H1 (cell line): Measurements from ENCODE around the gene PXDC1. TPM values are rescaled to one million over a fixed set of nuclear protein-coding genes. Genes with fewer than 3 reads are reported as not detected.
A peak's percentile ranks its signal among the peaks of the same experiment; 100 is the strongest.

Source experiments
- CTCF ChIA-PET: fragments of 300-600 bp; sonication (Branson Sonifier 250); formaldehyde crosslinking; loops from one replicate; lab custom pipeline; 2021; ENCODE audit not compliant: partially characterized antibody; lab: Charles Lee
- POLR2A ChIA-PET: fragments of 300-600 bp; sonication (Branson Sonifier 250); formaldehyde crosslinking; loops from one replicate; lab custom pipeline; 2021; ENCODE audit warnings: inconsistent platforms; ENCODE audit not compliant: partially characterized antibody; lab: Charles Lee
- DNase-seq, 2 experiments: peaks; one replicate each; pipeline versions ENCODE4 v3.0.0 to v3.0.0-alpha.2; 2010 to 2022; ENCODE audit warnings: low spot score in 2 of 2, low read depth in 1 of 2, mixed read lengths in 1 of 2
- FAIRE-seq: peaks from 2 replicates; lab custom pipeline; 2011; peaks lifted over from hg19 to GRCh38; lab: Jason Lieb, UNC
- H2AFZ ChIP-seq: 2 replicates; pipeline ENCODE4 v1.8.1; 2012; ENCODE audit warnings: low read length, inconsistent platforms
- H2AK5ac ChIP-seq: 2 replicates; pipeline ENCODE4 v1.6.1; 2013; ENCODE audit warnings: low read depth, low read length
- H2BK120ac ChIP-seq: replicated peaks from 2 replicates; pipeline ENCODE3; 2013; ENCODE audit warnings: low read depth, low read length, inconsistent platforms
- H2BK12ac ChIP-seq: 2 replicates; pipeline ENCODE4 v1.6.1; 2013; ENCODE audit warnings: low read depth, low read length
- H2BK15ac ChIP-seq: 2 replicates; pipeline ENCODE4 v1.6.1; 2013; ENCODE audit warnings: low read length
- H2BK20ac ChIP-seq: 2 replicates; pipeline ENCODE4 v1.6.1; 2013; ENCODE audit warnings: low read length
- H2BK5ac ChIP-seq: 2 replicates; pipeline ENCODE4 v1.6.1; 2013; ENCODE audit warnings: low read depth, low read length
- H3K14ac ChIP-seq: 2 replicates; pipeline ENCODE4 v1.6.1; 2013; ENCODE audit warnings: inconsistent platforms; ENCODE audit not compliant: insufficient read length
- H3K18ac ChIP-seq: 2 replicates; pipeline ENCODE4 v1.6.1; 2013; ENCODE audit warnings: low read length; ENCODE audit errors: extremely low read depth
- H3K23ac ChIP-seq: 2 replicates; pipeline ENCODE4 v1.6.1; 2013; ENCODE audit warnings: inconsistent platforms; ENCODE audit not compliant: insufficient read length
- H3K23me2 ChIP-seq: 2 replicates; pipeline ENCODE4 v1.6.1; 2013; ENCODE audit warnings: low read depth, low read length
- H3K27ac ChIP-seq: 2 replicates; pipeline ENCODE4 v1.6.1; 2011; ENCODE audit warnings: low read depth, low read length, inconsistent platforms
- H3K27me3 ChIP-seq, 4 experiments: replicated peaks in 1 of 4; 1 replicate in 1 of 4; 2 replicates in 3 of 4; pipeline versions ENCODE4 v1.6.1 to v1.8.1; 2011 to 2013; ENCODE audit warnings: low read length in 3 of 4, mild to moderate bottlenecking in 3 of 4, inconsistent platforms in 2 of 4, mixed read lengths in 2 of 4, moderate library complexity in 1 of 4; ENCODE audit not compliant: control insufficient read depth in 3 of 4, insufficient read depth in 3 of 4; ENCODE audit errors: extremely low read depth in 1 of 4
- H3K36me3 ChIP-seq, 4 experiments: 2 replicates each; pipeline versions ENCODE4 v1.6.1 to v1.8.1; 2011 to 2013; ENCODE audit warnings: mild to moderate bottlenecking in 4 of 4, low read length in 3 of 4, moderate library complexity in 2 of 4, control low read depth in 1 of 4, inconsistent platforms in 1 of 4; ENCODE audit not compliant: insufficient read depth in 4 of 4, control insufficient read depth in 2 of 4
- H3K4ac ChIP-seq: replicated peaks from 2 replicates; pipeline ENCODE3; 2013; ENCODE audit warnings: low read length, low read depth, mixed read lengths, inconsistent platforms; ENCODE audit not compliant: insufficient read length
- H3K4me1 ChIP-seq, 4 experiments: replicated peaks in 1 of 4; 1 replicate in 1 of 4; 2 replicates in 3 of 4; pipeline versions ENCODE4 v1.6.1 to v1.8.1; 2011 to 2013; ENCODE audit warnings: low read length in 3 of 4, inconsistent platforms in 2 of 4, mixed read lengths in 1 of 4; ENCODE audit not compliant: insufficient read depth in 4 of 4, control insufficient read depth in 3 of 4
- H3K4me2 ChIP-seq, 2 experiments: 2 replicates each; pipeline versions ENCODE4 v1.6.1 to v1.8.1; 2011 to 2013; ENCODE audit warnings: low read depth in 2 of 2, low read length in 2 of 2, control low read depth in 1 of 2, inconsistent platforms in 1 of 2, mild to moderate bottlenecking in 1 of 2; ENCODE audit not compliant: insufficient read depth in 1 of 2
- H3K4me3 ChIP-seq, 4 experiments: fragments of 200-600, 300-600 bp in 1 of 4; sonication (generic), shearing (Covaris generic), sonication (Bioruptor Twin) in 1 of 4; 2 replicates each; pipeline versions ENCODE4 v1.5.1 to v1.8.1; 2011 to 2016; ENCODE audit warnings: low read length in 4 of 4, low read depth in 3 of 4, control low read depth in 2 of 4, inconsistent platforms in 2 of 4, mild to moderate bottlenecking in 2 of 4, mixed read lengths in 1 of 4, moderate library complexity in 1 of 4; ENCODE audit not compliant: insufficient read depth in 2 of 4; ENCODE audit errors: extremely low read depth in 1 of 4
- H3K56ac ChIP-seq: replicated peaks from 2 replicates; pipeline ENCODE3; 2013; ENCODE audit warnings: low read depth, mild to moderate bottlenecking, mixed read lengths, low read length, inconsistent platforms; ENCODE audit not compliant: insufficient read length
- H3K79me1 ChIP-seq: 2 replicates; pipeline ENCODE4 v1.6.1; 2013; ENCODE audit warnings: low read depth, low read length, control low read depth
- H3K79me2 ChIP-seq, 2 experiments: 2 replicates each; pipeline versions ENCODE4 v1.6.1 to v1.8.1; 2012 to 2013; ENCODE audit warnings: low read length in 2 of 2, mild to moderate bottlenecking in 2 of 2, inconsistent platforms in 1 of 2; ENCODE audit not compliant: insufficient read depth in 2 of 2, control insufficient read depth in 1 of 2
- H3K9ac ChIP-seq, 4 experiments: replicated peaks in 1 of 4; 1 replicate in 1 of 4; 2 replicates in 3 of 4; pipeline versions ENCODE4 v1.6.1 to v1.8.1; 2011 to 2013; ENCODE audit warnings: low read depth in 3 of 4, low read length in 3 of 4, control low read depth in 2 of 4, mild to moderate bottlenecking in 2 of 4, moderate library complexity in 2 of 4, inconsistent platforms in 1 of 4; ENCODE audit errors: extremely low read depth in 1 of 4
- H3K9me3 ChIP-seq, 2 experiments: 2 replicates each; pipeline versions ENCODE4 v1.6.1 to v1.8.1; 2012 to 2013; ENCODE audit warnings: mild to moderate bottlenecking in 2 of 2, moderate library complexity in 2 of 2, control low read depth in 1 of 2, inconsistent platforms in 1 of 2, low read depth in 1 of 2, low read length in 1 of 2, mixed read lengths in 1 of 2; ENCODE audit not compliant: insufficient read depth in 2 of 2
- H4K20me1 ChIP-seq, 2 experiments: replicated peaks in 1 of 2; 2 replicates each; pipeline versions ENCODE3 to v1.8.1; 2011 to 2013; ENCODE audit warnings: inconsistent platforms in 2 of 2, low read length in 2 of 2, mild to moderate bottlenecking in 1 of 2; ENCODE audit not compliant: insufficient read depth in 2 of 2, control insufficient read depth in 1 of 2
- H4K5ac ChIP-seq: 2 replicates; pipeline ENCODE4 v1.6.1; 2013; ENCODE audit warnings: low read length, low read depth, mixed read lengths, inconsistent platforms; ENCODE audit not compliant: insufficient read length
- H4K8ac ChIP-seq: 2 replicates; pipeline ENCODE4 v1.8.0; 2013; ENCODE audit warnings: mild to moderate bottlenecking, moderate library complexity, low read length, inconsistent platforms; ENCODE audit not compliant: insufficient read depth; ENCODE audit errors: extremely low read depth
- H4K91ac ChIP-seq: replicated peaks from 2 replicates; pipeline ENCODE3; 2013; ENCODE audit warnings: low read length, mixed read lengths, inconsistent platforms; ENCODE audit not compliant: insufficient read length
- BRCA1 ChIP-seq: IDR thresholded peaks from 2 replicates; pipeline ENCODE4 v1.6.1; 2012; ENCODE audit warnings: low read depth, low read length, improper control_type of control experiment
- CHD1 ChIP-seq: IDR thresholded peaks from 2 replicates; pipeline ENCODE4 v1.6.1; 2012; ENCODE audit warnings: low read depth, low read length, improper control_type of control experiment
- EGR1 ChIP-seq: IDR thresholded peaks from 2 replicates; pipeline ENCODE4 v1.6.1; 2011; ENCODE audit warnings: low read depth, low read length, borderline replicate concordance
- POLR2A ChIP-seq, 2 experiments: IDR thresholded peaks; 1 replicate in 1 of 2; 2 replicates in 1 of 2; pipeline ENCODE4 v1.6.1; 2011; ENCODE audit warnings: low read depth in 2 of 2, low read length in 2 of 2, mild to moderate bottlenecking in 2 of 2; ENCODE audit errors: control extremely low read depth in 1 of 2
- RBBP5 ChIP-seq: IDR thresholded peaks from 2 replicates; pipeline ENCODE4 v1.7.1; 2012; ENCODE audit warnings: low read depth, mild to moderate bottlenecking, inconsistent platforms, low read length, moderate library complexity, borderline replicate concordance
- WGBS, 2 experiments: shearing (Covaris generic) in 1 of 2; methylation state at CpG; one replicate each; pipeline versions ENCODE4 v1.1.6 to v1.1.7; 2013 to 2015; ENCODE audit warnings: low lambda C conversion rate in 2 of 2, mixed read lengths in 2 of 2, inconsistent platforms in 1 of 2, low coverage in 1 of 2, missing lambda C conversion rate in 1 of 2; ENCODE audit not compliant: insufficient replicate concordance in 2 of 2, insufficient coverage in 1 of 2, insufficient read length in 1 of 2; ENCODE audit errors: extremely low coverage in 1 of 2, missing lambda C conversion rate in 1 of 2; 5-methylcytosine and 5-hydroxymethylcytosine counted together
- polyA plus RNA-seq, 7 experiments: library from polyadenylated mRNA; depleted of rRNA in 3 of 7; stranded (reverse) in 5 of 7; unstranded in 2 of 7; fragments of >200 nt in 5 of 7; fragments of 200-250 nt in 2 of 7; gene quantifications; 1 replicate in 5 of 7; 2 replicates in 1 of 7; 4 replicates in 1 of 7; pipeline versions ENCODE4 v1.2.1 to v1.2.3, GENCODE V29; 2011 to 2013; ENCODE audit warnings: missing spikeins in 2 of 7, mixed read lengths in 2 of 7
- total RNA-seq: library from RNA; stranded (reverse); fragmentation: NEBNext Ultra II Directional; extraction: Animal tissue kit (Norgen Biotek cat#: 25700); gene quantifications from 2 replicates; pipeline ENCODE4 v1.2.1, GENCODE V29; 2021

The PXDC1 gene
- total and polyA plus RNA-seq, 2 of the 8 experiments (the other 6 are each of a cell fraction or from before 2014, with no cell fraction given) = 1.7 to 2.0 TPM

DNA sequence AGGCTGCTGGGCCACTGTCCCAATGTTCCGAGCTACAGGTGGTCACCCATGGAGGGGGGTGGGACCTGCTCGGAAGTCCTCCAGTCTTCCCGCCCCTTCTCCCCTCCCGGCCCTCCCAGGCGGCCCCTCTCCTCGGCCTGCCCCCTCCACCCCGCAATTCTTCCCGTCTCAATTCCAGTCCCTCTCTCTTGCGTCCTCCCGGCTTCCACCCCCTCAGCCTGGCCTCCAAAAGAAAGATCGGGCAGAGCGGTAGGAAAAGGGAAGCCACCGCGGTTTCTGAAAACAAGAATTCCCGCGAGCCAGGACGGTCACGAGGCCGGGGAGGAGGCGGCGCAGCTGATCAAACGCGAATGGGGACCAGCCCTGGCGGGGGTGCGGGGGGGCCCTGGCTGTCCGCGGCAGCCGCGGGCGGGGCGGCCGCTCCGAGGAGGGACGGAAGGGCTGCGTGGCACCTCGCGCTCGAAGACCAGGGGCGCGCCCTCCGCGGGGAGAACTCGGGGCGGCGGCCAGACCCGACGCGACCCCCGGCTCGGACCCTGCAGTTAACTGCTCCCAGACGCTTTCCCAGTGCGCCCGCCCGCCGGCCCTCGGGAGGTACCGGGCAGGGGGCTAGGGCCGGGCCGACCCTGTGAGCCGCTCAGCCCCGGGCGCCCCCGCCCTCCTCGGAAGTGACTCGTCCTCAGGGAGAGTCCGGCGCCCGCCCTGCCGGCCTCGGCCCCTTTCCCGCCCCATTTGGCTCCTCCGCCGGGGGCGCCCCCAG is 1.0 kb downstream of the PXDC1 start:
- H3K27ac ChIP-seq = no peak overlapping the region
- H3K27me3 ChIP-seq = peaks cover 12 to 53% (median 42%) of the 10 kb centered on the region in 4 experiments
- H3K18ac ChIP-seq = no peak overlapping the region; the same call in 1 of the 2 replicates
- peak overlapping the region; percentile 74 to 96 for H3K4me2 ChIP-seq
- no peak overlapping the region for H2BK12ac ChIP-seq
- H2BK15ac ChIP-seq = no peak overlapping the region
- H3K23ac ChIP-seq = no peak overlapping the region
- ChIA-PET CTCF (interaction anchor here (0.8 to 8.8 kb wide), 15 partner anchors 9 to 255 kb away, joined by 3 to 82 read pairs (median 6); partner anchors contain the start of gene FAM50B), POLR2A (interaction anchor here (1.3 kb wide), 1 partner anchor 28 kb away, joined by 3 read pairs; no protein-coding TSS in a partner anchor)
- H4K8ac ChIP-seq = no peak overlapping the region
- no peak overlapping the region for H3K14ac ChIP-seq
- WGBS, 2 experiments = 3% methylated on average over 22 of the region's 74 CpGs; no CpG with 5 or more reads in 1 of the 2 experiments
- H3K9ac ChIP-seq = peak overlapping the region in 1 of 4 experiments; percentile 8; a peak in 1 of 7 replicates
- no peaks in the 10 kb centered on the region for H3K79me2 ChIP-seq
- no peak overlapping the region for H2BK5ac ChIP-seq
- no peak overlapping the region for H2AK5ac ChIP-seq
- FAIRE-seq (no peak), DNase-seq (peak in 1 of 2 experiments; percentile 76)
- peaks cover 0 to 2% of the 10 kb centered on the region in 2 experiments for H4K20me1 ChIP-seq
- H3K23me2 ChIP-seq = peaks cover 19% of the 10 kb centered on the region; the same call in 1 of the 2 replicates
- H3K56ac ChIP-seq = no peak overlapping the region
- H2BK120ac ChIP-seq = no peak overlapping the region
- peak overlapping the region; percentile 24; the same call in 1 of the 2 replicates for H2AFZ ChIP-seq
- H3K4ac ChIP-seq = no peak overlapping the region
- H3K4me1 ChIP-seq = peaks cover 0 to 14% (median 4%) of the 10 kb centered on the region in 4 experiments; a peak in 5 of 7 replicates
- no peaks in the 10 kb centered on the region for H3K36me3 ChIP-seq
- H3K79me1 ChIP-seq = no peaks in the 10 kb centered on the region
- H3K4me3 ChIP-seq = peak overlapping the region; percentile 35 to 75 (median 37)
- no peaks in the 10 kb centered on the region for H3K9me3 ChIP-seq
- no peak overlapping the region for H2BK20ac ChIP-seq
- H4K91ac ChIP-seq = no peak overlapping the region
- no peak overlapping the region for H4K5ac ChIP-seq
- TF ChIP-seq BRCA1 (no peak), CHD1 (no peak), POLR2A (IDR thresholded peaks at IDR 0.05; ENCODE audit: control extremely low read depth in 1 of 2, low read depth in 2 of 2, low read length in 2 of 2) (no peak), RBBP5 (no peak), EGR1 (0 out of 2 replicates have a peak, but pooled peaks have one; percentile 35)
